Mucosa of descending colon (tissue), 3 donors: Measurements from ENCODE around the gene SLC51B. TPM values are rescaled to one million over a fixed set of nuclear protein-coding genes. Genes with fewer than 3 reads are reported as not detected.
"Not testable (repeated sequence)": the region's sequence is repeated elsewhere in the genome, so short reads cannot be mapped to it uniquely, and the experiment has no call there.

ENCODE experiments used
- ATAC-seq: fragments of 200-7000 bp; cut with Tn5 transposase; one replicate; pipeline ENCODE4 v1.9.1; 2020; ENCODE audit warnings: mild to moderate bottlenecking, moderate library complexity
- DNase-seq, 3 donors: peaks; one replicate each; pipeline ENCODE4 v3.0.0-alpha.2; 2020
- H3K36me3 ChIP-seq: fragments of 200-600 bp; one replicate; pipeline ENCODE4 v1.8.0; 2021; ENCODE audit warnings: low read depth, mild to moderate bottlenecking
- H3K4me1 ChIP-seq: fragments of 200-600 bp; one replicate; pipeline ENCODE4 v1.8.0; 2021; ENCODE audit warnings: low read depth, mild to moderate bottlenecking
- H3K4me3 ChIP-seq: fragments of 200-600 bp; one replicate; pipeline ENCODE4 v1.8.0; 2021; ENCODE audit warnings: mild to moderate bottlenecking
- H3K9me3 ChIP-seq: fragments of 200-600 bp; one replicate; pipeline ENCODE4 v1.8.0; 2021; ENCODE audit warnings: mild to moderate bottlenecking
- CTCF ChIP-seq: fragments of 200-600 bp; IDR thresholded peaks from one replicate; pipeline ENCODE4 v1.8.0; 2022; ENCODE audit warnings: antibody characterized with exemption, mild to moderate bottlenecking
- intact Hi-C, 2 donors: fragments of 100-400 bp; cut with DNase I in 1 of 2; cut with micrococcal nuclease in 1 of 2; formaldehyde crosslinking; loops; one replicate each; pipeline versions ENCODE4 v1.11.0 to v1.11.1; 2022; cut with DNase I, micrococcal nuclease
- total RNA-seq, 3 donors: library from RNA; stranded (reverse); fragmentation: NEBNext Ultra II Directional in 2 of 3; extraction: Animal tissue kit (Norgen Biotek cat#: 25700) in 2 of 3; gene quantifications; one replicate each; pipeline versions ENCODE4 v1.2.1 to v1.2.4, GENCODE V29; 2021 to 2023
- donor health status: DM: no; HTN: no; CAD: no; lungs with moderate emphysema.
- donor health status: DM: no; HTN: no; CAD: no.
- donor health status: DM: no; HTN: yes; CAD: no.

Gene SLC51B
- total RNA-seq, 3 donors from 2014 or later, result 70.1 to 157 (median 76.2) TPM

- intact Hi-C loops, result no loop called here
- Histone ChIP-seq H3K4me3 (no peak overlapping the region), H3K4me1 (peaks cover 12% of the 10 kb centered on the region), H3K36me3 (no peaks in the 10 kb centered on the region), H3K9me3 (no peaks in the 10 kb centered on the region)
- no peak for ATAC-seq
- DNase-seq, result no peak
- no peak for TF ChIP-seq CTCF
These were observed 51.5 kb downstream of the SLC51B start for GRCh38 chr15:65096481-65097385.

- H3K9me3 ChIP-seq, result no peaks in the 10 kb centered on the region
- TF ChIP-seq CTCF, result no peak
- ATAC-seq (no peak), DNase-seq (no peak)
- H3K4me1 ChIP-seq, result peaks cover 12% of the 10 kb centered on the region
- H3K4me3 ChIP-seq, result no peak overlapping the region
- intact Hi-C loops, result no loop called here
- no peaks in the 10 kb centered on the region for H3K36me3 ChIP-seq
These were observed 52.6 kb downstream of the SLC51B start for GRCh38 chr15:65097651-65098263.

GRCh38 chr15:65099336-65099735 lies 54.1 kb downstream of the SLC51B start:
- Histone ChIP-seq H3K36me3 (no peaks in the 10 kb centered on the region), H3K9me3 (no peaks in the 10 kb centered on the region), H3K4me1 (peaks cover 12% of the 10 kb centered on the region), H3K4me3 (no peak overlapping the region)
- no peak for ATAC-seq
- no peak for TF ChIP-seq CTCF
- no peak for DNase-seq
- intact Hi-C loops, result no loop called here

GRCh38 chr15:65099801-65100200 lies 54.6 kb downstream of the SLC51B start:
- ATAC-seq, DNase-seq, H3K9me3 ChIP-seq, intact Hi-C loops, H3K4me3 ChIP-seq, H3K36me3 ChIP-seq: not testable (repeated sequence)
- peaks cover 12% of the 10 kb centered on the region for H3K4me1 ChIP-seq

GRCh38 chr15:65100442-65100841 lies 55.3 kb downstream of the SLC51B start:
- H3K36me3 ChIP-seq, result no peaks in the 10 kb centered on the region
- ATAC-seq (peak; percentile 89), DNase-seq (peak; percentile 70 to 74 (median 71))
- H3K9me3 ChIP-seq, result no peaks in the 10 kb centered on the region
- intact Hi-C loops, result no loop called here
- H3K4me1 ChIP-seq, result peaks cover 12% of the 10 kb centered on the region
- no peak for TF ChIP-seq CTCF
- H3K4me3 ChIP-seq, result no peak overlapping the region

- peak; percentile 82 for ATAC-seq
These were observed 56.3 kb downstream of the SLC51B start for GRCh38 chr15:65101411-65101890.

More at GRCh38 chr15:65101411-65101890, 56.3 kb downstream of the SLC51B start:
- TF ChIP-seq CTCF, result peak; percentile 67
- intact Hi-C loops, result no loop called here
- no peaks in the 10 kb centered on the region for H3K36me3 ChIP-seq
- H3K9me3 ChIP-seq, result no peaks in the 10 kb centered on the region
- DNase-seq, result peak in 2 of 3 donors; percentile 84 to 91
- peaks cover 12% of the 10 kb centered on the region for H3K4me1 ChIP-seq
- no peak overlapping the region for H3K4me3 ChIP-seq
